Measurements from ENCODE around the gene GRID2. TPM values are rescaled to one million over a fixed set of nuclear protein-coding genes. Genes with fewer than 3 reads are reported as not detected.

Gene GRID2
- total RNA-seq, 4 donors from 2014 or later = not detected

GRCh38 chr4:93648258-93648657 is 1344.5 kb downstream of the GRID2 start:
- TF ChIP-seq, protein P1, sequence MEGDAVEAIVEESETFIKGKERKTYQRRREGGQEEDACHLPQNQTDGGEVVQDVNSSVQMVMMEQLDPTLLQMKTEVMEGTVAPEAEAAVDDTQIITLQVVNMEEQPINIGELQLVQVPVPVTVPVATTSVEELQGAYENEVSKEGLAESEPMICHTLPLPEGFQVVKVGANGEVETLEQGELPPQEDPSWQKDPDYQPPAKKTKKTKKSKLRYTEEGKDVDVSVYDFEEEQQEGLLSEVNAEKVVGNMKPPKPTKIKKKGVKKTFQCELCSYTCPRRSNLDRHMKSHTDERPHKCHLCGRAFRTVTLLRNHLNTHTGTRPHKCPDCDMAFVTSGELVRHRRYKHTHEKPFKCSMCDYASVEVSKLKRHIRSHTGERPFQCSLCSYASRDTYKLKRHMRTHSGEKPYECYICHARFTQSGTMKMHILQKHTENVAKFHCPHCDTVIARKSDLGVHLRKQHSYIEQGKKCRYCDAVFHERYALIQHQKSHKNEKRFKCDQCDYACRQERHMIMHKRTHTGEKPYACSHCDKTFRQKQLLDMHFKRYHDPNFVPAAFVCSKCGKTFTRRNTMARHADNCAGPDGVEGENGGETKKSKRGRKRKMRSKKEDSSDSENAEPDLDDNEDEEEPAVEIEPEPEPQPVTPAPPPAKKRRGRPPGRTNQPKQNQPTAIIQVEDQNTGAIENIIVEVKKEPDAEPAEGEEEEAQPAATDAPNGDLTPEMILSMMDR (IDR thresholded peaks at IDR 0.05; ENCODE audit: low read depth) = no peak

- TF ChIP-seq, protein P1 (IDR thresholded peaks at IDR 0.05; ENCODE audit: low read depth) = no peak
Observed at GRCh38 chr4:93649828-93650227, 1346.1 kb downstream of the GRID2 start.

- TF ChIP-seq, protein P1 (IDR thresholded peaks at IDR 0.05; ENCODE audit: low read depth) = no peak
Observed at GRCh38 chr4:93654211-93654610, 1350.4 kb downstream of the GRID2 start.

DNA sequence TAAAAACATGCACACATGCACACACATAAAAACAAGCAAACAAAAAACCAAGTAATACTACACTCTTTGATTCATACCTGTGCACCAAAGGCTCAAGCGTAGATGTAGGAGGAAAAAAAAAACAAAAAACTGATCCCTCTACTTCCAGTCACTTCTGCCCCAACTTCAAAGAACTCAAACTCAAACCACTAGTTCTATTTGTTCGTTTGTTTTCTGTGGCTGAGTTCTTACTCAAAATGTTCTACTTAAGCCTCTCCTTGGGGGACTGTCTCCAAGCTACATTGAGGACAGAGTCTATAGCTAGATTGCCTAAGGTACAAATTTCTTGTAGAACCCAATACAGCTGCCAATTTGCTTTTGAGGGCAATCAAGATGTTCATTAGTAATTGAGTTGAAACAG is 1353.8 kb downstream of the GRID2 start:
- TF ChIP-seq, protein P1 (IDR thresholded peaks at IDR 0.05; ENCODE audit: low read depth) = no peak

- TF ChIP-seq, protein P1 (IDR thresholded peaks at IDR 0.05; ENCODE audit: low read depth) = no peak
Observed at GRCh38 chr4:93658443-93658842, 1354.7 kb downstream of the GRID2 start.

DNA sequence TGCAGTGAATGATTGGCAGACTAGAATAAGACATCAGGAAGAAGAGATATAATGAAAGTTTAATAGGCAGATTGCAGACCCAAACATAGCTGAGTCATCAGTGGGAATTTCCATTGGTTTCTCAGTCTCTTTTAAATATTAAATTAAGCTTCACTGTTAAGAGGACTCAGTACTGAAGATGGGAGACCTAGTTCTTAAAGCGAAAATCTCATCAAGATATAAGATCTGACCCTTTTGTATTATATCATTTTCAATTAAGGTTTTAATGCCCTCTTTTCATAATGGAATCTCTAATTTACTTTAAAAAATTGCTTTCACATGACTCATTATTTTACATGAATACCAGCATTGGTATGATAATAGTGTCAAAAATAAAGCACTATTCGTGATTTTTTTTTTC is 1355.9 kb downstream of the GRID2 start:
- TF ChIP-seq, protein P1 (IDR thresholded peaks at IDR 0.05; ENCODE audit: low read depth) = no peak

DNA sequence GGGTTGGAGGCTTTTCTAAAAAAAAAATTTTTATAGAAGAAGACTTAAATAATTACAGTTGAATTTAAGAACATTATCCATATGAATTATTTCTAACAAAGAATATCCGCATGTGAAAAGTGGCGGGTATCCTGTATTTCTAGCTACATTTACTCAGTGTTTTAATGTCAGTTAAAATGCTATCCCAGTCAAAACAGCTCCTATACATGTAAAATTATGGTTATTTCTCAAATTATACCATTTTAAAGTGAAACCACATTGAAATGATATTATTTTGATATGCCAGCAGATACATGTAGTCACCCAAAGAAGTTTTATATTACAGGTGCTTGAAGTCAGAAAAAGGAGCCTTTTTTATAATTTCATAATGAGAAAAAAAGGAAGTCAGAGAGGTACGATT is 1356.3 kb downstream of the GRID2 start:
- TF ChIP-seq, protein P1 (IDR thresholded peaks at IDR 0.05; ENCODE audit: low read depth) = no peak
